DMS53 (cell line): ENCODE data around the gene ASCL3.
"Not testable (repeated sequence)": the region's sequence is repeated elsewhere in the genome, so short reads cannot be mapped to it uniquely, and the experiment has no call there.

Experiments used
- DNase-seq: peaks from one replicate; lab custom pipeline; 2025; lab: John Stamatoyannopoulos, UW

Gene ASCL3

GRCh38 chr11:8947230-8947943 lies 4.6 kb upstream of the ASCL3 start:
- DNase-seq: no peak

GRCh38 chr11:8941341-8942103 lies 1.3 kb downstream of the ASCL3 start:
- no peak for DNase-seq

GRCh38 chr11:8937659-8938058 lies 5.2 kb downstream of the ASCL3 start:
- no peak for DNase-seq

DNA sequence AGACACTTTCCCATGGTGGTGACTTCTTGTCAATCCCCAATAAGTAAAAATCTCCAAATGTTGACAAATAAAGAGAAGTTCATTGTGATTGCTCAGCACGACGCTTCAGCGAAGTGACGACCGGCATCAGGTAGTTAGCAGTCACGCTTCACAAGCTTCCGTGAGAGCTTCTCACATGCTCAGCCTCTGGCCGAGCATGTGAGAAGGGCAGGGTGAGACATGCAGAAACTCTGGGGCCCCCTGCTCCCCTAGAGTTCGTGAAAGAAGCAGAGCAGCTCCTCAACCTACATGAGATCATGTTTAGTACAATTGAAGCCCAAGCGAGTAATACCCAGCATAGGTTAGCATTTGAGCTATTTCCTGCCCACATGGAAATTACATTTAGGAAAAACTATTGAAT lies 5.7 kb downstream of the ASCL3 start:
- peak; percentile 51 for DNase-seq

DNA sequence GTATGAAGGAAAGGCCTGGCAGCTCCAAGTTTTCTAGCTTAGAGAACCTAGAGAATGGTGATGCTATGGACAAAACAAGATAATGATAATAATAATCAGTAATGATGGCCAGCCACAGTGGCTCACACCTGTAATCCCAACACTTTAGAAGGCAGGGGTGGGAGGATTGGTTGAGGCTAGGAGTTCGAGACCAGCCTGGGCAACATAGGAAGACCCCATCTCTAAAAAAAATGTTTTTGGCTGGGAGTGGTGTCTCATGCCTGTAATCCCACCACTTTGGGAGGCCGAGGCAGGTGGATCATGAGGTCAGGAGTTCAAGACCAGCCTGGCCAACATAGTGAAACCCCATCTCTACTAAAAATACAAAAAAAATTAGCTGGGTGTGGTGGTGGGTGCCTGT lies 7.0 kb downstream of the ASCL3 start:
- DNase-seq: not testable (repeated sequence)

DNA sequence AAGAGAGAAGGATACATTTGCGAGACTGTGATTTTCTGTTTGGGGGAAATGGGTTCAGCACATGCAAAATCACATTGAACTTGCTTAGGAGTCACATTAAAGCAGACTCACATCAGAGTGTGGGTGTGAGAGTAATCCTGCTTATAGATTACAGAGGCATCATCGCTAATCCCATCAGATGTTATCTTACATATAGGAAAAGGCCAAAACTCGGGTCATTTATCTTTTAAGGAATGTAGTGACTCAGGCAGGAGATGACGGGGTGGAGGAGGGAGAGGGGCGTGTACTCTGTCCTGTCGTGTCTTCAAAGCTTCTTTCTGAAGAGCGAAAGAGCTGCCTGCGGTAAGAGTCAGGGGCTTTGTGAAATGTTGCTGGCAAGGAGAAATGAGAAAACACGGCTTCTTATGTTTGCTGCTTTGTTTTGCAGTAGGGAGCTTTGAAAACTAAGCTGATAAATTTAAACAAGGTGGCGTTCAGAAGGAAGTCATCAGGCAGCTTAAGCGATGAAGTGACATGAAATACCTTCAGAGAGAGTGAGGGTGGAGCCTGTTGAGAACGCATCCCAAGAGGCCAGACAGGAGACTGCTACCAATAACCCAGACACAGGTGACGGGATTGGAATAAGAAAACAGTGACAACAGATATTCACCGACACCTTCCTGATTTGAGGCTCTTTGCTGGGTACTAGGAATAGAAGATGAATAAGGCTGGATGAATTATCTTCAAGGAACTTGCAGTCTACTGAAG lies 7.9 kb downstream of the ASCL3 start:
- DNase-seq: no peak

DNA sequence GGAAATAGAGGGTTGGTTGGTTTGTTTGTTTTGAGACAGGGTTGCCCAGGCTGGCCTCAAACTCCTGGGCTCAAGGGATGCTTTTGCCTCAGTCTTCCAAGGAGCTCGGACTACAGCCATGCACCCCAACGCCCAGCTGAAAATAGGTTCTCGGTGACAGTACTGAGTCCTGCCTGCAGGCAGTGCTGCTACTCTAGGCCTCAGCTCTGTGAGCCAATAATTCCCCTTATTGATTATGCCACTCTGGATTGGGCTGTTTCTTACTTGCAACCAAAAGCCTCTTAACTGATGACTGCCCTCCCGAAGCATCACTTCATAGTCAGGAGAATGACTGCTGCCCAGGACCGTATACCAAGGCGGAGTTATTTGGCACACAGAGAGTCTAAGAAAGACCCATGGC lies 8.9 kb downstream of the ASCL3 start:
- DNase-seq: no peak

DNA sequence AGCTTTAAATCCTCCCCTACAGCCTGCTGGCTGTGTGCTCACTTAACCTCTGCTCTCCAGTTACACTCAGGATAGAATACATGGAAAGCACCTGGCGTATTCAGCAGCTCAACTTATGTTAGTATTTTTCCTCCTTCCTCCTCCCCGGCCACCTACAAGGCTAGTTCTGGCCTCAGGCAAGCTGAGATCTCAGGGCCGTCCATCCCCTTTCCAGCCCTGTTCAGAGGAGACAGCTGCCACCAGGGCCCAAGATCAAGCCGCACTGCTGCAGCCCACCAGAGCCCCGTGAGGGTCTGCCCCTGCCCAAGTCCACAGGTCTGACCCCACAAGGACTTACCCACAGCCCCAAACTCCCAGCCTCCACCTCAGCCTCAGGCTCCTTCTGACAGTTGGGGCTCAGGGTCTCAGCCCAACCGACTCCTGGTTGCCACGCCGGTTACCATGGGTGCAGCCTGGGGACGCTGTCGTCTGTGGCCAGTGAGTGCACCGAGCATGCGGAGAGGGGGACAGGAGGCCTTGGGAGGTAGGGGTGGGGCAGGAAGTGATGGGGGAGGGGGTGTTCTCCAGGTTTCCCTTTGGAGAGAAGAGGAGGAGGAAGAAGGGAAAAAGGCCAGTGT lies 10.1 kb downstream of the ASCL3 start, which contains the start of gene C11orf16:
C11orf16 (minus strand) TSS at position 384 of the 617 bp plus-strand sequence. CDS start 639 bp downstream, outside the sequence.
- no peak for DNase-seq

GRCh38 chr11:8930456-8931175 lies 12.2 kb downstream of the ASCL3 start:
- DNase-seq: no peak

GRCh38 chr11:8928981-8929615 lies 13.7 kb downstream of the ASCL3 start:
- DNase-seq: no peak

- DNase-seq: no peak
Measured at GRCh38 chr11:8928205-8928604, 14.6 kb downstream of the ASCL3 start.

DNA sequence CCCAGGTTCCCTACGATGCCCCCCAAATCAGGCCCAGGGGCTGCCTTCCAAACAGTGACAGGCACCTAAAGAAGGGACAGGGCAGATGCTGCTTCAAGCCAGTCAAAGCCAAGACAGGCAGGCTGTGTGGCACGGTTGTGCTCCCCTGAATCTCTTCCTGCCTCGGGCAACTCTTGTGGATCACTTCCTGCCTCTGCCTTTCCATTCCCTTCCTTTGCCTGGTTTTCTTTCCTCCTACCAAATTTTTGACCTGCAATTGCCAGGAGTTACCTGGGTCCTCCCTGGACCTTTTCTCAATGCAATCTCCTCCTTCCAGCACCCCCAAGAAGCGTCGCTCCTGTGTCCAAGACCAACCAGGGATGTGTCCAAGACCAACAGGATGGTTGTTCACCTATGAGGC lies 15.6 kb downstream of the ASCL3 start:
- no peak for DNase-seq

DNA sequence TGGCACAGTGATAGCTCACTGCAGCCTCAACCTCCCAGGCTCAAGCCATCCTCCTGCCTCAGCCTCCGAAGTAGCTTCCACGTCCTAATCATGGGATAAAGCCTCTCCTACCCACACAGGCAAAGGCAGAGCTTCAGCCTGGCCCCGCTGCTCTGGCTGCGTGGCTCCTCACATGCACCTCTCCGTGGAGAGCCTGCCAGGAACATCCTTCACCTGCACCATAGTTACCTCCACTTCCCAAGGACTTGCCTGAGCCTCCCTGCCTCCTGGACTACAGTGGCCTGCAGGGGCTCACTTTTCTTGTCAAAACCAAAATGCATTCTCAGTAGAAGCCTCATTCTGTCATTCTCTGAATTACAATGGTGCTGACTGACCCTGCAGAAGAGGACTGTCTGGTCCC lies 16.6 kb downstream of the ASCL3 start:
- no peak for DNase-seq

- DNase-seq: no peak
Measured at GRCh38 chr11:8925711-8926110, 17.1 kb downstream of the ASCL3 start.

- no peak for DNase-seq
Measured at GRCh38 chr11:8922691-8923090, 20.1 kb downstream of the ASCL3 start.

GRCh38 chr11:8917157-8917825 lies 25.5 kb downstream of the ASCL3 start:
- no peak for DNase-seq

DNA sequence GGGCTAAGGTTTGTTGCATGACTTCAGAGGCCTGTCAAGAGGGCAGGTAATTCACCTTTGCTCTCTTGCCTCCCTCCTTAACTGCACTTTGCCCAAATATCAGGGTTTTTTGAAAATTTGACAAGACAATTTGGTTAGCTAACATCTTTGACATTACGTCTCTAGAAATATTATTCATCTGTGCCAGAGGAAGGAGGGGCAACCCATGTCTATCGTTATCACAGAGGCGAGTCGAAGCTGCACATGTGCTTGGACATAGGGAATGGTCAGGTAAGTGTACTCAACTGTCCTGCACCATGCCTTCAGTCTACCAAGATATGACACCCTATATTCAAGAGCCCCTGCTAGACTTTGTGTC lies 28.2 kb downstream of the ASCL3 start:
- DNase-seq: no peak

- DNase-seq: peak; percentile 65
Measured at GRCh38 chr11:8913961-8914660, 28.7 kb downstream of the ASCL3 start.

GRCh38 chr11:8911029-8911823 lies 31.6 kb downstream of the ASCL3 start, which contains the start of gene AKIP1:
Gene AKIP1 (plus strand): TSS chr11:8911189. CDS start chr11:8911450, 261 bp downstream.
- peak; percentile 97 for DNase-seq
